Aorta (tissue), 5 donors: Measurements from ENCODE around the gene PHKA2. TPM values are rescaled to one million over a fixed set of nuclear protein-coding genes. Genes with fewer than 3 reads are reported as not detected.

Source experiments
- ATAC-seq: fragments of 200-7000 bp; cut with Tn5 transposase; one replicate; pipeline ENCODE4 v1.9.1; 2022; ENCODE audit warnings: moderate library complexity; ENCODE audit not compliant: low FRiP score
- DNase-seq, 2 donors: peaks; one replicate each; pipeline ENCODE4 v3.0.0-alpha.2; 2020
- H3K27ac ChIP-seq, 2 donors: one replicate each; pipeline ENCODE4 v1.5.1; 2013; ENCODE audit warnings: low read length in 2 of 2, mild to moderate bottlenecking in 2 of 2, moderate library complexity in 2 of 2, control low read depth in 1 of 2, inconsistent platforms in 1 of 2, low read depth in 1 of 2
- H3K27me3 ChIP-seq, 2 donors: one replicate each; pipeline ENCODE4 v1.6.1; 2013; ENCODE audit warnings: control low read depth in 1 of 2, low read length in 1 of 2, mild to moderate bottlenecking in 1 of 2, moderate library complexity in 1 of 2; ENCODE audit not compliant: insufficient read depth in 2 of 2, control insufficient read depth in 1 of 2
- H3K36me3 ChIP-seq, 2 donors: one replicate each; pipeline ENCODE4 v1.6.1; 2013; ENCODE audit warnings: control low read depth in 1 of 2, low read length in 1 of 2, mild to moderate bottlenecking in 1 of 2; ENCODE audit not compliant: insufficient read depth in 2 of 2, control insufficient read depth in 1 of 2
- H3K4me1 ChIP-seq, 2 donors: one replicate each; pipeline ENCODE4 v1.6.1; 2013; ENCODE audit warnings: low read length in 2 of 2, control low read depth in 1 of 2, mild to moderate bottlenecking in 1 of 2, moderate library complexity in 1 of 2; ENCODE audit not compliant: insufficient read depth in 2 of 2, control insufficient read depth in 1 of 2
- H3K4me3 ChIP-seq, 2 donors: one replicate each; pipeline ENCODE4 v1.5.1; 2013; ENCODE audit warnings: low read length in 2 of 2, control low read depth in 1 of 2, mild to moderate bottlenecking in 1 of 2
- H3K9me3 ChIP-seq: one replicate; pipeline ENCODE4 v1.6.1; 2013; ENCODE audit warnings: mild to moderate bottlenecking, low read length; ENCODE audit not compliant: control insufficient read depth
- WGBS, 2 donors: extraction: QIAGEN DNeasy Blood & Tissue Kit; methylation state at CpG; one replicate each; pipeline ENCODE4 v1.1.7; 2013; 5-methylcytosine and 5-hydroxymethylcytosine counted together
- intact Hi-C, 2 donors: fragments of 100-400 bp; cut with DNase I; formaldehyde crosslinking; loops; one replicate each; pipeline versions ENCODE4 v1.14.2 to v1.15.0; 2022
- polyA plus RNA-seq, 2 donors: library from polyadenylated mRNA; stranded (reverse); fragments of 200-250 nt; gene quantifications; one replicate each; pipeline ENCODE4 v1.2.3, GENCODE V29; 2013
- total RNA-seq, 2 donors: library from RNA; stranded (reverse); fragmentation: NEBNext Ultra II Directional; extraction: Animal tissue kit (Norgen Biotek cat#: 25700); gene quantifications; one replicate each; pipeline ENCODE4 v1.2.1, GENCODE V29; 2021
- donor health status: healthy with polysubstance abuse.
- donor health status: Bipolar disorder and iron deficiency.
- donor health status: DM: no; HTN: no; CAD: no.
- donor health status: DM: no; HTN: no; CAD: no.
- donor health status: DM: yes; HTN: yes; CAD: no.

PHKA2 gene
- total and polyA plus RNA-seq, 4 donors = 1.5 to 45.6 (median 27.9) TPM

- ATAC-seq = no peak
- H3K9me3 ChIP-seq = no peaks in the 10 kb centered on the region
- DNase-seq = peak; percentile 21 to 49
Observed at GRCh38 chrX:18893536-18893935, 90.4 kb downstream of the PHKA2 start.

GRCh38 chrX:18892899-18893298 lies 91.0 kb downstream of the PHKA2 start:
- intact Hi-C loops = no loop called here
- Histone ChIP-seq H3K4me1 (no peaks in the 10 kb centered on the region), H3K9me3 (no peaks in the 10 kb centered on the region), H3K4me3 (no peak overlapping the region), H3K36me3 (no peaks in the 10 kb centered on the region), H3K27me3 (no peaks in the 10 kb centered on the region), H3K27ac (no peak overlapping the region)
- DNase-seq (no peak), ATAC-seq (no peak)
- 82 to 88% methylated on average over 6 of the region's 6 CpGs for WGBS, 2 donors

More at GRCh38 chrX:18893536-18893935, 90.4 kb downstream of the PHKA2 start:
- intact Hi-C loops = no loop called here
- Histone ChIP-seq H3K27ac (no peak overlapping the region), H3K4me1 (no peaks in the 10 kb centered on the region), H3K27me3 (no peaks in the 10 kb centered on the region), H3K4me3 (no peak overlapping the region), H3K36me3 (no peaks in the 10 kb centered on the region)
- WGBS, 2 donors = 94 to 99% methylated on average over 11 of the region's 11 CpGs

- no peak for DNase-seq
- Histone ChIP-seq H3K36me3 (no peaks in the 10 kb centered on the region), H3K27me3 (no peaks in the 10 kb centered on the region), H3K9me3 (no peaks in the 10 kb centered on the region), H3K27ac (no peak overlapping the region), H3K4me3 (no peak overlapping the region), H3K4me1 (no peaks in the 10 kb centered on the region)
- ATAC-seq = no peak
- 88 to 94% methylated on average over 9 of the region's 9 CpGs for WGBS, 2 donors
- intact Hi-C loops = no loop called here
Observed at GRCh38 chrX:18891548-18891945, 92.4 kb downstream of the PHKA2 start.

DNA sequence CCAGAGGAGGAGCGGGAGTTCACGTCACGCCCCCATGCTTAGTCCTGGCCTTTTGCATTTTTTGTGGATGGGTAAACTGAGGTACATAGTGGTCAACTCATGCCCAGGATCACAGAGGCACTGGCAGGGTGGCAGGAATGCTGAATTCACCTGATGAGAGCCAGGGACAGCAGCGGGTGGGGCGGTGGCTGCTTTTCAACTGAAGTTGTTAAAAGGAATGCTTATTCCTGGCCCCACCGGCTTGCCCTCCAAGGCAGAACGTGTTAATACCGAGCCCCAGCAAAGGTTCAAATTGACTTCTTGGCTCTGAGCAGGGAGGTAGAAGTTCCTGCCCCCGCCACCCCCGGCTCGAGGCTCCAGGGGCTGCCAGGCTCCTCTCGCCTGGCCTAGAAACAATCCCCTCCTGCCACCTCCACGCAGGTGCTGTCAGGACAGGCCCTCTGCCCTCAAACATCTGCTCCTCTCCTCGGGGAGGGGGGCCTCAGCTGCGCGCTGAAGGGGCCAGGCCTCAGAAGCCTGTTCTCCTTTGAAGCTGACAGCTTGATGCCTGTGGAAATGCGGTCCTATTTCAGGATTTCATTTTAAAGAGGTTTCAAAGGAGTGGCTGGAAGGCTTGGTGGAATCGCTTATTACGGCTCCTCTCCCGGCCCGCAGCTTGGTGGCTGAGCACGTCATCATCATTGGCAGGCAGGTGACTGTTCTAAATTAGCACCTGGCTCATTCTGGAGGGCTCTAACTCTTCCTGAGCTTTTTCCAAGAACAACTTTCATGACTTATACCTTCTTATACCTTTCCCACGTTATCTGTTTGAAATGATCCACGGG lies 93.0 kb downstream of the PHKA2 start:
- ATAC-seq = no peak
- no peak for DNase-seq
- Histone ChIP-seq H3K4me3 (no peak overlapping the region), H3K27me3 (no peaks in the 10 kb centered on the region), H3K9me3 (no peaks in the 10 kb centered on the region), H3K36me3 (no peaks in the 10 kb centered on the region), H3K27ac (no peak overlapping the region), H3K4me1 (no peaks in the 10 kb centered on the region)
- intact Hi-C loops = no loop called here
- 79 to 89% methylated on average over 24 of the region's 24 CpGs for WGBS, 2 donors

DNA sequence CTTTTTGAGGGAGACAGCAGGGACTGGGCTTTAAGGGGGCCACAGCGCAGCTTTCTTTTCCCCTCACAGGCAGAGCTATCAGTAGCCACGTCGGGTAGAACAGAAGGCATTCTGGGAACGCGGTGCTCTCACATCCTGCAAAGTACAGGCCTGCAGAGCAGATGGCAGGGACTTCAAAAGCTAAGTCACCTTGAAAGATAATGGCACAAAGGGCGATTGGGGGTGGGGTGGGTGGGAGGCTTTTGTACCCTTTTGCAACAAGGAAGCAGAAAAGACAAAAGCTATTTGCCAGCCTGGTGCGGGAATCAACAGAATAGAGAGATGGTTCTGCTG lies 93.9 kb downstream of the PHKA2 start:
- H3K4me3 ChIP-seq = no peak overlapping the region
- no peak for DNase-seq
- 56 to 64% methylated on average over 7 of the region's 7 CpGs for WGBS, 2 donors
- ATAC-seq = no peak
- H3K27me3 ChIP-seq = no peaks in the 10 kb centered on the region
- intact Hi-C loops = no loop called here
- H3K9me3 ChIP-seq = no peaks in the 10 kb centered on the region
- no peaks in the 10 kb centered on the region for H3K4me1 ChIP-seq
- no peaks in the 10 kb centered on the region for H3K36me3 ChIP-seq
- no peak overlapping the region for H3K27ac ChIP-seq

GRCh38 chrX:18889346-18890048 lies 94.4 kb downstream of the PHKA2 start:
- intact Hi-C loops = loop anchor here (5.0 to 10.0 kb wide), 2 partner anchors 55 to 212 kb away; no protein-coding TSS in a partner anchor
- DNase-seq (no peak), ATAC-seq (no peak)
- Histone ChIP-seq H3K27me3 (no peaks in the 10 kb centered on the region), H3K9me3 (no peaks in the 10 kb centered on the region), H3K4me1 (no peaks in the 10 kb centered on the region), H3K36me3 (no peaks in the 10 kb centered on the region), H3K27ac (no peak overlapping the region), H3K4me3 (no peak overlapping the region)
- WGBS, 2 donors = 55 to 57% methylated on average over 12 of the region's 12 CpGs

DNA sequence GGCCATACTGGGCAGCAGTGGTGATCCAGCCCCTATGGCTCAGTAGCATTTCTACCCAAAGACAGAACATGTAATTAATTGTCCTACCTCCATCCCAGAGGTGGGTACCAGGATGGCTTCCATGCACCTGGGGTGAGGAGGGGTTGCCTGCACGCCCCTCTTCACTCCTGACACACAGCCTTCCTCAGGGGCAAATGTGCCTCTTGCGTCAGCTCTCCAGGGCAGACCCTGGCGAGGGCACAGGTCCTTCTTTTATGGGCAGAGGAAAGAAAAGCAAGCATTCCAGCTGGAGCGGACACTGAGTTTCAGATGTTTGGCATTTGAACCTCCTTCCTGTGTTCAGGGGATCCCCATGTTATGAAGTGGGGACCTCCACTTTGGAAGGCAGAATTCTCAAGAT lies 95.6 kb downstream of the PHKA2 start:
- intact Hi-C loops = loop anchor here (5.0 to 10.0 kb wide), 2 partner anchors 53 to 211 kb away; no protein-coding TSS in a partner anchor
- H3K27ac ChIP-seq = no peak overlapping the region
- no peak for DNase-seq

DNA sequence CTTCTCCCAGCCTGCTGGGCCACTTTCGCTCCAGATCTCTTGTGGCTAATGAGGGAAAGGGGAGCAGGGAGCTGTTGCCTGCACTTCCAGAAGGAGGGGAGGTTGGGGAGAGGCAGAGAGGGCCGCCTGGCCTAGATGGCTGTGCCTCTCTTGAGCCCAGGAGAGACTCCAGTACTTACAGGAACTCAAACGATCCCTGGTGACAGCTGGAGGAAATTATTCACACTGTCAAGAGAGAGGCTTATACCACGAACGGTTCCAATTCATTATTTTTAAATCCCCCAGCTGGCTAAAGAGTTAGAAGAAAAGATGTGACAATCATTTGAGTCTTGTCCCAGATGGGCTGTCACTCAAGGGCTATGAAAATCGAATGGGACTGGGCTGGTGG lies 96.1 kb downstream of the PHKA2 start:
- Histone ChIP-seq H3K27me3 (no peaks in the 10 kb centered on the region), H3K36me3 (no peaks in the 10 kb centered on the region), H3K27ac (peak overlapping the region in 1 of 2 donors; percentile 81), H3K4me1 (no peaks in the 10 kb centered on the region), H3K9me3 (no peaks in the 10 kb centered on the region), H3K4me3 (no peak overlapping the region)
- ATAC-seq = no peak
- intact Hi-C loops = loop anchor here (2.0 to 10.0 kb wide), 3 partner anchors 53 to 463 kb away; partner anchors contain the start of gene CDKL5 (in 1 of the 2)
- WGBS, 2 donors = 13 to 20% methylated on average over 6 of the region's 6 CpGs
- no peak for DNase-seq

More for the DNA sequence above, 95.6 kb downstream of the PHKA2 start:
- WGBS, 2 donors = 75 to 87% methylated on average over 4 of the region's 4 CpGs
- H3K9me3 ChIP-seq = no peaks in the 10 kb centered on the region
- no peak for ATAC-seq
- no peaks in the 10 kb centered on the region for H3K4me1 ChIP-seq
- H3K36me3 ChIP-seq = no peaks in the 10 kb centered on the region
- no peaks in the 10 kb centered on the region for H3K27me3 ChIP-seq
- no peak overlapping the region for H3K4me3 ChIP-seq
